ENCODE results near the gene SLC17A5.
"Not testable (repeated sequence)": the region's sequence is repeated elsewhere in the genome, so short reads cannot be mapped to it uniquely, and the experiment has no call there.

The SLC17A5 gene

DNA sequence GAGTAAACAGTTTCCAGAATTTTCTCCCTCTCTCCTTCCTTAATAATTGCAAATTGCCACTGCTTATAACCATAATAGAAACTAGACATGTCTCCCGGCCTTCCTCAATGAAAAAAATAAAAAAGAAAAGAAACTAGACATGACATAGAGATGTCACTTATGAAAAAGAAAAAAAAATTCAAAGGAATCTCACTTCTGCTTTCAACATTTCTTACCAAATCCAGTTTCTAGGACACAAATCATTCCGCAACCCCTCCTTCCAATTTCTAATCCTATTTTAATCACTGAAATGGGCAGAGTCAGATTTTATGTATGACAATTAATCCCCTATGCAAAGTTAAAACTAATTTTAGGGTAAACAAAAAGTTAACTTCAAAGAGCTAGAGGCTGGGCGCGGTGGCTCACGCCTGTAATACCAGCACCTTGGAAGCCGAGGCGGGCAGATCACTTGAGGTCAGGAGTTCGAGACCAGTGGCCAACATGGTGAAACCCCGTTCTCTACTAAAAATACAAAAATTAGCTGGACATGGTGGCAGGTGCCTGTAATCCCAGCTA, 92.9 kb downstream of the SLC17A5 start:
- no peak for DNase-seq (ENCODE audit: low read depth, low spot score)
- in situ Hi-C loops (cut with HindIII; ENCODE audit: low sequenced_read_pairs) = no loop called here
- TF ChIP-seq, protein P1, sequence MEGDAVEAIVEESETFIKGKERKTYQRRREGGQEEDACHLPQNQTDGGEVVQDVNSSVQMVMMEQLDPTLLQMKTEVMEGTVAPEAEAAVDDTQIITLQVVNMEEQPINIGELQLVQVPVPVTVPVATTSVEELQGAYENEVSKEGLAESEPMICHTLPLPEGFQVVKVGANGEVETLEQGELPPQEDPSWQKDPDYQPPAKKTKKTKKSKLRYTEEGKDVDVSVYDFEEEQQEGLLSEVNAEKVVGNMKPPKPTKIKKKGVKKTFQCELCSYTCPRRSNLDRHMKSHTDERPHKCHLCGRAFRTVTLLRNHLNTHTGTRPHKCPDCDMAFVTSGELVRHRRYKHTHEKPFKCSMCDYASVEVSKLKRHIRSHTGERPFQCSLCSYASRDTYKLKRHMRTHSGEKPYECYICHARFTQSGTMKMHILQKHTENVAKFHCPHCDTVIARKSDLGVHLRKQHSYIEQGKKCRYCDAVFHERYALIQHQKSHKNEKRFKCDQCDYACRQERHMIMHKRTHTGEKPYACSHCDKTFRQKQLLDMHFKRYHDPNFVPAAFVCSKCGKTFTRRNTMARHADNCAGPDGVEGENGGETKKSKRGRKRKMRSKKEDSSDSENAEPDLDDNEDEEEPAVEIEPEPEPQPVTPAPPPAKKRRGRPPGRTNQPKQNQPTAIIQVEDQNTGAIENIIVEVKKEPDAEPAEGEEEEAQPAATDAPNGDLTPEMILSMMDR (IDR thresholded peaks at IDR 0.05; ENCODE audit: low read depth, low read length) = no peak
- no peak overlapping the region for H3K4me3 ChIP-seq (ENCODE audit: low read depth, low read length)

DNA sequence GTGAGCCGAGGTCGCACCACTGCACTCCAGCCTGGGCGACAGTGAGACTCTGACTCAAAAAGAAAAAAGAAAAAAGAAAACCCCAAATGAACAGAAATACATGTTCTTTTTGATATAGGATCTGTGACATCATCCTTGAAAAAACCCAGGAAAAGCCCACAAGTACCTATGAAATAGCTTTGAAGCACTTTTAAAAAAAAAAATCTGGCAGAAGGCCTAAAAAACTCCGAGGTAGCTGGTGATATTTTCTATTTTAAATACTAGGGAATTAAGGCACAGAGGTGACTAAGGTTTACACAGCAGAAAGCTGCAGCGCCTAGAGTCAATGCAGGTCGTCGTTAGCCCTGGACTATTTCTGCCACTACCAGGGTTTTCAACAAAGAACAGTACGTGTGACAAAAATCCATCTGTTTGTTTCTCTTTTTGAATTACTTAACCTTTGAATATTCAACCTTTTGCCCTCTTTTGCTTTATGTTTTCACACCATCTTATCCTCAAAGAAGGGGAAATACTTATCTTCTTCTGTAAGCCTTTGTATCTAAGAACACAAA, 93.5 kb downstream of the SLC17A5 start:
- in situ Hi-C loops (cut with HindIII; ENCODE audit: low sequenced_read_pairs) = no loop called here
- TF ChIP-seq, protein P1 (IDR thresholded peaks at IDR 0.05; ENCODE audit: low read depth, low read length) = no peak
- no peak overlapping the region for H3K4me3 ChIP-seq (ENCODE audit: low read depth, low read length)
- DNase-seq (ENCODE audit: low read depth, low spot score) = no peak

DNA sequence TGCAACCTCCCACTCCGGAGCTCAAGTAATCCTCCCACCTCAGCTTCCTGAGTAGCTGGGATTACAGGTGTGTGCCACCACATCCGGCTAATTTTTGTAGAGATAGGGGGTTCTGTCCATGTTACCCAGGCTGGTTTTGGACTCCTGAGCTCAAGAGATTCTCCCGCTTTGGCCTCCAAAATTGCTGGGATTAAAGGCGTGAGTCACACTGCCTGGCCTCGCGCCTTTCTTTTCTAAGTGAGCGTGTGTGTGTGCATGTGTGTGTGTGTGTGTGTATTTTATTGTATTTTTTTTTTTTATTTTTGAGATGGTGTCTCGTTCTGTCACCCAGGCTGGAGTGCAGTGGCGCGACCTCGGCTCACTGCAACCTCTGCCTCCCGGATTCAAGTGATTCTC, 94.4 kb downstream of the SLC17A5 start:
- DNase-seq (ENCODE audit: low read depth, low spot score); in situ Hi-C loops (cut with HindIII; ENCODE audit: low sequenced_read_pairs); H3K4me3 ChIP-seq (ENCODE audit: low read depth, low read length): not testable (repeated sequence)

DNA sequence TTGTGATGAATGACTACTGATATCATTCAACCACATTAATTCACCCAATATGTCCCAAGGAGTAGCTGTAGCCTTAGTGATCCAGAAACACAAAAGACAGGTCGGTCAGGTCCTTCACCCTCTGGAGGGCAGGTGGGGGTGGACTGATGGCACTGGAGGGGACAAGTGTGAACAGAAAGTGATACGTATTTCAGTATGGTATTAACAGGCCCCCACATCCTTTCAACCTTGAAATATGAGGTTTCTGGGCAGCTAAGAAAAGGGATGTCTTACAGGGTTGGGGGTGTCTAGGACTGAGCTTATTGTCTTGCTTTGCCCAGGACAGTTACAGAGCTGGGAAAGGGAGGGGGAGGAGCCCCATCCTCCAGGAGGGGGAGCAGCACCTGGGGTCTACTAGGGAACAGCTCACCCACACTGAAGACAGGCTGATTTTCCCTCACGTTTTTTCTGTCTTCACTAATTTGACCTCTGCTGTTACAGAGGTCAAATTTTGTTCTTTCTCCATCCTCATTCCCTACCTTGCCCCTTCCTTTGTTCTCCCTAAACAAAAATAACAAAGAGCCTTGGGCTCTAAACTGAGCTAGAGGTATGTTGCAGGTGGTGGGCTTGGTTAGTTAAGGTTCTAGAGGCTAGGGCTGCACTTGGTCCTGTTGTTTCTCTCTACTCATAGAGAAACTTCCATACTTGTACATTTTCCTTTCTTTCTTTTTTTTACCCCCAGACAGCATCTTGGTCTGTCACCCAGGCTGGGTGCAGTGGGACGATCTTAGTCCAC, 95.0 kb downstream of the SLC17A5 start:
- in situ Hi-C loops (cut with HindIII; ENCODE audit: low sequenced_read_pairs) = no loop called here
- no peak overlapping the region for H3K4me3 ChIP-seq (ENCODE audit: low read depth, low read length)
- TF ChIP-seq, protein P1 (IDR thresholded peaks at IDR 0.05; ENCODE audit: low read depth, low read length) = no peak
- DNase-seq (ENCODE audit: low read depth, low spot score) = no peak

DNA sequence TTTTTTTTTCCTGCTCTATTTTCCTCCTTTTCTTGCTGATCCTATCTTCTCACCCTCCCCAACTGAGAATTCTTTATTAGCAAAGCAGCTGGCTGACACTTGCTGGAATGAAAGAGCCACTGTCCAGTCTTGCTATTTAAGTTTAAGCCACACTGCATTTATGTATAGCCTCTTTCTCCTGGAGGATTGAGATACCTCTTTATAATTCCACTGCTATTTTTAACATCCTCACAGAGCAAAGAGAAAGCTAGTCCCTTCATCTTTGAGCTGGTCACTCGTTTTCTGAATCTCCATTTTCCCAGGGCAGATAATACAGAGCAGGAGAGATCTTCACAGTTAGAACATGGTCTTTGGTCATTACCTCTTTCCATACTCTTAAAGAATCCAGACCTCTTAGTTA, 97.0 kb downstream of the SLC17A5 start:
- TF ChIP-seq, protein P1 (IDR thresholded peaks at IDR 0.05; ENCODE audit: low read depth, low read length) = no peak
- no peak overlapping the region for H3K4me3 ChIP-seq (ENCODE audit: low read depth, low read length)
- DNase-seq (ENCODE audit: low read depth, low spot score) = no peak
- in situ Hi-C loops (cut with HindIII; ENCODE audit: low sequenced_read_pairs) = no loop called here

DNA sequence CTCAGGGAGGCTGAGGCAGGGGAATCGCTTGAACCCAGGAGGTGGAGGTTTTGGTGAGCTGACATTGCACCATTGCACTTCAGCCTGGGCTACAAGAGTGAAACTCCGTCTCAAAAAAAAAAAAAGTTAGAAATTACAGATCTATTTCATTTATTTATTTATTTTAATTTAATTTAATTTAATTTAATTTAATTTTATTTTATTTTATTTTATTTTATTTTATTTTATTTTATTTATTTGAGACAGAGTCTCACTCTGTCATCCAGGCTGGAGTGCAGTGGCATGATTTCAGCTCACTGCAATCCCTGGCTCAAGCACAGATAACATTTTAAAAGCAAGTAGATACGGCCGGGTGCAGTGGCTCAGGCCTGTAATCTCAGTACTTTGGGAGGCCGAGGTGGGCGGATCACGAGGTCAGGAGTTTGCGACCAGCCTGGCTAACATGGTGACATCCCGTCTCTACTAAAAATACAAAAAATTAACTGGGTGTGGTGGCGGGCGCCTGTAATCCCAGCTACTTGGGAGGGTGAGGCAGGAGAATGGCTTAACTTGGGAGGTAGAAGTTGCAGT, 98.3 kb downstream of the SLC17A5 start:
- in situ Hi-C loops (cut with HindIII; ENCODE audit: low sequenced_read_pairs); H3K4me3 ChIP-seq (ENCODE audit: low read depth, low read length); DNase-seq (ENCODE audit: low read depth, low spot score): not testable (repeated sequence)

DNA sequence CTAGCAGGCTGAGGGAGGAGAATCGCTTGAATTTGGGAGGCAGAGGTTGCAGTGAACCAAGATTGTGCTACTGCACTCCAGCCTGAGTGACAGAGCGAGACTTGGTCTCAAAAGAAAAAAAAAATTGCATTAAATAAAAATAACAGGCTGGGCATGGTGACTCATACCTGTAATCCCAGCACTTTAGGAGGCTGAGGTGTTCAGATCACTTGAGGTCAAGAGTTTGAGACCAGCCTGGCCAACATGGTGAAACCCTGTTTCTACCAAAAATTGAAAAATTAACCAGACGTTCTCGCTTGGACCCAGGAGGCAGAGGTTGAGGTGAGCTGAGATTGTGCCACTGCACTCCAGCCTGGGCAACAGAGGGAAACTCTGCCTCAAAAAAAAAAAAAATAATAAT, 102.7 kb downstream of the SLC17A5 start:
- DNase-seq (ENCODE audit: low read depth, low spot score); H3K4me3 ChIP-seq (ENCODE audit: low read depth, low read length); in situ Hi-C loops (cut with HindIII; ENCODE audit: low sequenced_read_pairs): not testable (repeated sequence)
